CD1c-positive myeloid dendritic cell (primary cell): ENCODE measurements around the gene PIEZO1.
"Not testable (repeated sequence)": the region's sequence is repeated elsewhere in the genome, so short reads cannot be mapped to it uniquely, and the experiment has no call there.

Experiments
- DNase-seq: peaks from one replicate; pipeline ENCODE4 v3.0.0-alpha.2; 2016; ENCODE audit errors: extremely low spot score

The PIEZO1 gene

GRCh38 chr16:88785106-88785924, at the start of gene PIEZO1:
TSS of gene PIEZO1 (minus strand) at chr16:88785220. CDS start at chr16:88784964, 256 bp downstream.
- DNase-seq, result peak; percentile 84

DNA sequence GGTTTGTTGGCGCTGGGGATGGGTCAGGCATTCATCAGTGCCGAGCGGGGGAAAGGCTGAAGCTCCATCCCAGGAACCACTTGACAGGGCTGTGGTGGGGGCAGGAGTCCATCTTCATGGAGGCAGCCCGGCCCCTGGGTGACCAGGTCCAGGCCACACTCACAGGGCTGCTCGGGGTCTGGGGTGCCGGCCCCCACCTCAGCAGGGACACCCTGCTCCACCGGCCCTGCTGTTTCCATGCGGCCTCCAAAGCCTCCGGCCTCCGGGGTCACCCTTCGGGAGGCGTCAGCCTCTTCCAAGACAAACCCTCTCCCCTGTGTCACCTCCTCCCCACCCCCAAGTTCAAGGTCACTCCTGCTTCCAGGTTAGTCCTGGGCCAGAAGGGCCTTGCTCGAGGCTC, 49.6 kb upstream of the PIEZO1 start:
- DNase-seq, result no peak

- DNase-seq, result no peak
Measured at GRCh38 chr16:88833086-88833485, 48.1 kb upstream of the PIEZO1 start.

GRCh38 chr16:88831838-88832237, 46.8 kb upstream of the PIEZO1 start:
- no peak for DNase-seq

GRCh38 chr16:88830783-88831182, 45.8 kb upstream of the PIEZO1 start:
- no peak for DNase-seq

- DNase-seq, result no peak
Measured at GRCh38 chr16:88830258-88830657, 45.2 kb upstream of the PIEZO1 start.

DNA sequence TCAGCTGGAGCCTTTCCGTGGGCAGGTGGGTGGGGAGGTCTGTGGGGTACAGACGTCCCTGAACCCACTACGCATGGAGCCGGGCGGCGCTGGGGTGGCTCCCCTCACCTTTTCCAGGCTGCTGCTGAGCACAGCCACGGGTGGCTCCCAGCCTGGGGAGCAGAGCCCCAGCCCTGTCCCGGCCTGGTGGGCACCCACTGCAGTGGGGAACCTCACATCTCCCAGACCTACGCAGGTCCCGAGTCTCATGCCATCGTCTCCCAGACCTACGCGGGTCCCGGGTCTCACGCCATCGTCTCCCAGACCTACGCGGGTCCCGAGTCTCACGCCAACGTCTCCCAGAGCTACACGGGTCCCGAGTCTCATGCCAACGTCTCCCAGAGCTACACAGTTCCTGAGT, 43.7 kb upstream of the PIEZO1 start:
- no peak for DNase-seq

DNA sequence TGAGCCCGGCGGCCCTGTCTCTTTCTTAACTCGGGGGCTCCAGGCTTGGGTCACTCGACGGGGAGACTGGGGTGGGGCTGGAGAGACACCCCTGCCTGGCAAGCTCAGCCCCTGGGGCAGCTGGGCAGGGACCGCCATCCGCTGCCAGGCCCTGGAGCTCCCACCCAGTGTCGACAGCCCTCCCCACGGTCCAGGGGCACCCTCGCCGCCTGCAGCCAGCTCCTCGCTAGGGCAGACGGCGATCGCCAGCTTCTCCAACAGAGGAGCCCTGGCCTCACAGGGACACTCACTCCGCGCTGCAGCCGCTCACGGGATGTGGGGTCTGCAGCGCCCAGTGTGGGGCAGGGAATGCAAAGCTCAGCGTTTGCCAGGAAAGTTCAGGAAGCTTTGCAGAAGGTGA, 42.7 kb upstream of the PIEZO1 start:
- DNase-seq, result no peak

DNA sequence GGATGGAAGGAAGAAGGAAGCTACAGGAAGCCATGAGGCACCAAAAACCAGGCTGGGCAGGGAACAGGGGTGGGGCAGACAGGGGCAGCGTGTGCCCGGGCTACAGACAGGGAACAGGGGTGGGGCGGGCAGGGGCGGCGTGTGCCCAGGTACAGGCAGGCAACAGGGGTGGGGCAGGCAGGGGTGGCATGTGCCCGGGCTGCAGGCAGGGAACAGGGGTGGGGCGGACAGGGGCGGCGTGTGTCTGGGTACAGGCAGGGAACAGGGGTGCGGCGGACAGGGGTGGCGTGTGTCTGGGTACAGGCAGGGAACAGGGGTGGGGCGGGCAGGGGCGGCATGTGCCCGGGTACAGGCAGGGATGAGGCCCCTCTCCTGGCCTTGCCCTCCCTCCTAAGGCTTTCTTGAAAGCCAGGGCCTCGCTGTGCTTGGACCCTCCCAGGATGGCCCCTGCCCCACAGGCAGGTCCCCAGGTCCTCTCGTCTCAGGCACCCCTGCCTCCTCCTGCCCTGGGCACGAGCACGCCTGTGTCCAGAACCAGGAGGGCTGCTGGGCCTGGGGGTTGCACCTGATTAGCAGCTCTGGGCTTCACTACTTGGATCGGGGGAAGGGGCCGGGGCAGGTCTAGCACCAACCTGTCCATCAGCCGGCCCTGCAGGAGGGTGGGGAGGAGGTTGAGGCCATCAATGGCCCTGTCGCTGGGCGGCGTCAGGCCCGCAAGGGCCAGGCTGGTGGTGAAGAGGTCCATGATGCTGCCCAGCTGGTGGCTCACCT, 41.2 kb upstream of the PIEZO1 start:
- DNase-seq, result no peak

- DNase-seq, result no peak
Measured at GRCh38 chr16:88825146-88825545, 40.1 kb upstream of the PIEZO1 start.

DNA sequence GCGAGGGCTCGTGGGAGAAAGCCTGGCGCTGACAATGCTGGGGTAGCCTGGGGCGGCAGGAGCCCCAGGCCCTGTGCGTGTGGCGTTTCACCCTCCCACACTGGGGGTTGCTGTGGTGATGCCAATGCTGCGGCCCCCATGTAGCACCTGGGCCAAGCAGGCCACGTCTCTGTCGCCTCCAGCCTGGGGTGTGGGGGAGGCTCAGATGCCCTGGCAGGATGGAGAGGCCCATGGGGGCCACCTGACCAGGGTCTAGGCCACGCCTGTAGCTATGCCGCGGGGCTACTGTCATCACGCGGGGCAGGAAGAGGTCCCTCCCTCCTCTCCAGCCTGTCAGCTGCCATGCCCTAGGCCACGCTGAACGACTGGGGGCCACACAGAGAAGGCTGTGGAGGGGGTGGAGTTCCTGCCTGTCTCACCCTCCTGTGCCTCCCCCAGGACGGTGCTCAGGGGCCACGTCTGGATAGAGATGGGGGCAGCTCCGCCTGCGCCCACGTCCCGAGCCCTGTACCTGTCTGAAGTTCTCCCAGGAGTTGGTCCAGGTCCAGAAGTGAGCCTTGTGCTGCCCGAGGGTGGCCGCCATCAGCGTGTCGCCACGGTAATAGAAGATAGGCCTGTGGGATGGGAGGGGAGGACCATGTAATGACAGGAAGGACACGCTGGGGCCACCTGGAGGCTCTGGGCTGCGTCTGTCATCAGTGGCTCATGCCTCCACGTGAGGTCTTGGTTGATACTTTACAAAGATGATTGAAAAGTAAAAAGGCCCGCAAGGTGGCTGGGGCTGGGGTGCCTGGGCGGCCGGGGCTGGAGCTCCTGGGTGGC, 39.4 kb upstream of the PIEZO1 start:
- DNase-seq, result no peak

DNA sequence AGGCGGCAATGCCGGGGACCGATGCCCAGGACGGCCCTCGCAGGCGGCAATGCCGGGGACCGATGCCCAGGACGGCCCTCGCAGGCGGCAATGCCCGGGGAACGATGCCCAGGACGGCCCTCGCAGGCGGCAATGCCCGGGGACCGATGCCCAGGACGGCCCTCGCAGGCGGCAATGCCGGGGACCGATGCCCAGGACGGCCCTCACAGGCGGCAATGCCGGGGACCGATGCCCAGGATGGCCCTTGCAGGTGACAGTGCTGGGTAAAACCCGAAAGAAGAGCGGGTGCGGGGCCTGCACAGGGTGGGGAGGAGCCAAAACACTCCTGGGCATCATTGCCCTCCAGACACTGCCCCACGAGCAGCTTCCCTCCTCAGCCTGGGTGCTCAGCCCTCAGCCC, 38.6 kb upstream of the PIEZO1 start:
- DNase-seq, result not testable (repeated sequence)

DNA sequence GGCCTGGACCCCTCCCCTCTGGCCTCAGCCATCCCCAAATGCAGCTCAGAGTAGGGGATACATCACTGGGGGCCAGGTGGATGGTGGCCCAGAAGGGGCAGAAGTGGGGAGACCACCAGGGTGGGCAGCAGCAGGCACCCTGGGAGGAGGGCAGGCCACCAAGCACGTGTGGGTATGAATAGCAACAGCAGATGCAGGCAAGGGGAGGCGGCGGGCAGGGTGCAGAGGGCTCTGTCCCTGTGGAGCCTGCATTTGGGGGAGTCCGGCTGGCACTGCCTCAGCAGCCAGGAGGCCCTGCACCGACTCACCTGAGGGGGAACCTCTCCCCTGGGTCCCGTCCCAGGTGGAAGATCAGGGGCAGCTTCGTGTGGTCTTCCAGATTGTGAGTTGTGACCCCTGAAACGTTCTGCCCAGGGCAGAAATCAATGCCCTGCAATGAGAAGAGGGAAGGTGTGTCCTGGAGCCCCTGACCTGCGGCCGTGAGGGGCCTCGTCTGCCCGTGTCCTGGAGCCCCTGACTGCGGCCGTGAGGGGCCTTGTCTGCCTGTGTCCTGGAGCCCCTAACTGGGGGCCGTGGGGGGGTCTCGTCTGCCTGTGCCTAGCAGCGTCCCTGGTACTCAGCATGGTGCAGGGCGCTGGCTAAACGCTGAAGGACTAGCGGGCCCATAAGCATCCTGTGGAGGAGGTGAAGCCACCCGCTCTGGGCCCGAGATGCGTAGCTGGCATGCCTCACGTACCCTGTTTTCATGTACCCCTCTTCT, 37.4 kb upstream of the PIEZO1 start:
- DNase-seq, result no peak

DNA sequence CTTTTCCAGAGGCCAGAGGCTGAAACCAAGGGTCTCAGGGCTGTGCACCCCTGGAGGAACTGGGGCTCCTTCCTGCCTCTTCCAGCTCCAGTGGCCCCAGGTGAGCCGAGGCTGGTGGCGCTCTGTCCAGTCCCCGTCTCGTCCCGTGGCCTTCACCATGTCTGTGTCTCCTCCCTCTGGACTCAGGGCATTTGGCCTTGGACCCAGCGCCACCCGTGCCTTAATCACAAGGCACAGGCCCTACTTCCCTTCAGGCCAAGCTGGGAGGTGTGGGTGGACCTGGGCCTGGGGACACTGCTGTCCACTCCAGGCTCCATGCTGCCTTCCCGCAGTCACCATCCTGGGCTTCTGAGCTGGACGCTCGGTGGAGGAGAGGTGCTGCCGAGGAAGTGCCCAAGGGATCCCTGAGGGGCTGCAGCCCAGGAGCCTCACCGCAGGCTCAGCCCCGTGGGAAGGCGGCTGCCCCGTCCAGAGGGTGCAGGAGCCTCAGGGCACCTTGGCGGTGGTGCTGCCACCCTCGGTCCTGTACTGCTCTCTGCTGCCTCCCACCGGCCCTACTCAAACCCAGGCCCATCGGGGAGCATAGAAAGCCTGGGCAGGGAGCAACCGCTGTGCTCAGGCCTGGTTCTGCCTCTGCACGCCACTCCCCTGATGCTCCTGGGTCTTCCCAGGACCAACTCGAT, 36.3 kb upstream of the PIEZO1 start:
- DNase-seq, result no peak

GRCh38 chr16:88820385-88821025, 35.5 kb upstream of the PIEZO1 start:
- no peak for DNase-seq

- DNase-seq, result no peak
Measured at GRCh38 chr16:88819126-88819525, 34.1 kb upstream of the PIEZO1 start.

DNA sequence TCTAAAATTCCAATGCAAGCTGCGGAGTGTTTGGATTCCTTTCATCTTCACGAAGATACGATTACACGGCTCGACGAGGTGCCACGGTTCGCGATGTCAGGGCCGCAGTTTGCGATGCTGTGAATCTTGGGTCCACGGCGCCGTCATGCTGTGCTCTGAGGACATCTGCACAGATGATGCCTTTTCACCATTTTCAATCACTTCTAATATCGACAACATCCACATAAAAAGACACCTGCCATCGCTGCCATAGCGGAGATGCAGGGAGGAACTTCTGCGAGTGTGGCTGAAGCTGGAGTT, 33.5 kb upstream of the PIEZO1 start:
- no peak for DNase-seq

DNA sequence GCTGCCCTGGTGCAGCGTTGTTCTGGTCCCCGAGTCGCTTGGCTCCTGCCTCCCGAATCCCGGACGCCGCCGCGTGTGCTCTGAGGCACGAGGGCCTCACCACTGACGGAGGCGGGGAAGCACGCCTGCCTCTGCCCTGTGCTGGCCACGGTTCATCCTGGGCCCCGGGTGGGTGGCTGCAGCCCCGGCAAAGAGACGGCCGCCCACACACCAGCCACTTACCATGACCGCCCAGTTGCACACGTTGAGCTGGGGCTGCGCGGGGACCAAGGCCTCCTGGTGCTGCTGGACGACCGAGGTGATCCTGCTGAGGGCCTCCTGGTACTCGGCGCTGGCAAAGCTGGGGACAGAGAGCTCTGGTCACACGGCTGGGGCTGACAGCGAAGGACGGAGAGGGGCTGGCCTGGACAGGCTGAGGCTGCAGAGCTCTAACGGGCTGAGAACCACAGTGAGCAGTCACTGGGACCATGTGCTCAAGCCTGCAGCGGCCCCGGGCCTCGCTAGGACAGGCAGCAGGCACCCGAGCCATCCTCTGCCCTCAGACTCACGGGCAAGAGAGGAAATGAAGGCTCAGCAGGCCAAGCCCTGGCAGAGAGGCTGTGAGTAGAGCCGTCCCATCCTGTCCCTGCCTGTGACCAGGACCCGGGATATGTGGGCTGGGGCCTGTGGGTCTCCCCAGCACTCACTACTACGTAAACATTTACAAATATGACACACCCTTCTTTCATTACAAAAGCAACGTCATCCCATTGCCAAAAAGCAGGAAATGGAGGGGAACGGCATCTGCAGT, 33.0 kb upstream of the PIEZO1 start:
- no peak for DNase-seq

- no peak for DNase-seq
Measured at GRCh38 chr16:88816736-88817535, 31.9 kb upstream of the PIEZO1 start.
